ENCODE data around the gene RNF207. TPM values are rescaled to one million over a fixed set of nuclear protein-coding genes. Genes with fewer than 3 reads are reported as not detected.

Gene RNF207
- polyA plus RNA-seq, 3 donors from 2014 or later, result 0.19 to 3.0 TPM; not detected in 1

GRCh38 chr1:6199298-6200187, 6.4 kb upstream of the RNF207 start, which contains the start of gene RPL22:
RPL22 (minus strand) TSS chr1:6199595; CDS start chr1:6199573, 22 bp downstream.
- H3K36me3 Mint-ChIP-seq, result peaks cover 4 to 12% (median 9%) of the 10 kb centered on the region in 3 donors
- peak within 1 kb of the TSS; percentile 87 to 99 (median 97) for H3K4me3 Mint-ChIP-seq
- peaks cover 4 to 8% (median 5%) of the 10 kb centered on the region in 3 donors for H3K27me3 Mint-ChIP-seq (ENCODE audit: low read depth in 3 of 3)
- H3K27ac Mint-ChIP-seq, result peak within 1 kb of the TSS; percentile 89 to 97 (median 95)
- DNase-seq, result peak; percentile 93 to 94 (median 94)
- H3K9me3 Mint-ChIP-seq, result no peaks in the 10 kb centered on the region
- peaks cover 45 to 51% of the 10 kb centered on the region in 2 donors for H3K4me1 Mint-ChIP-seq

- no peaks in the 10 kb centered on the region for H3K9me3 Mint-ChIP-seq
- peaks cover 6 to 11% (median 8%) of the 10 kb centered on the region in 3 donors for H3K27me3 Mint-ChIP-seq (ENCODE audit: low read depth in 3 of 3)
- H3K4me1 Mint-ChIP-seq, result peaks cover 47 to 51% of the 10 kb centered on the region in 2 donors
- no peak for DNase-seq
- H3K27ac Mint-ChIP-seq, result peak overlapping the region; percentile 89 to 97 (median 95)
- H3K4me3 Mint-ChIP-seq, result peak overlapping the region; percentile 87 to 99 (median 97)
- H3K36me3 Mint-ChIP-seq, result peaks cover 4 to 12% (median 9%) of the 10 kb centered on the region in 3 donors
Observed at GRCh38 chr1:6200188-6200809, 5.6 kb upstream of the RNF207 start.

- Mint-ChIP-seq H3K4me1 (peaks cover 36 to 41% of the 10 kb centered on the region in 2 donors), H3K9me3 (no peaks in the 10 kb centered on the region), H3K36me3 (peaks cover 0 to 3% (median 0%) of the 10 kb centered on the region in 3 donors), H3K27ac (peak overlapping the region in 1 of 6 donors; percentile 52), H3K4me3 (peak overlapping the region in 2 of 5 donors; percentile 25 to 26), H3K27me3 (ENCODE audit: low read depth in 3 of 3) (peaks cover 6 to 13% (median 9%) of the 10 kb centered on the region in 3 donors)
- no peak for DNase-seq
Observed at GRCh38 chr1:6202256-6202655, 3.7 kb upstream of the RNF207 start.

GRCh38 chr1:6206520-6206855, 569 bp downstream of the RNF207 start:
- H3K4me1 Mint-ChIP-seq, result peaks cover 0 to 8% of the 10 kb centered on the region in 2 donors
- H3K9me3 Mint-ChIP-seq, result peaks cover 0 to 2% (median 0%) of the 10 kb centered on the region in 6 donors

GRCh38 chr1:6207075-6207885, 1.4 kb downstream of the RNF207 start:
- Mint-ChIP-seq H3K9me3 (peaks cover 0 to 2% (median 0%) of the 10 kb centered on the region in 6 donors), H3K4me3 (peak overlapping the region in 3 of 5 donors; percentile 27 to 55 (median 54)), H3K36me3 (no peaks in the 10 kb centered on the region), H3K27me3 (ENCODE audit: low read depth in 3 of 3) (peaks cover 4 to 9% (median 8%) of the 10 kb centered on the region in 3 donors), H3K4me1 (peaks cover 0 to 8% of the 10 kb centered on the region in 2 donors), H3K27ac (no peak overlapping the region)
- no peak for DNase-seq

More at GRCh38 chr1:6206520-6206855, 569 bp downstream of the RNF207 start:
- H3K36me3 Mint-ChIP-seq, result no peaks in the 10 kb centered on the region
- H3K27me3 Mint-ChIP-seq (ENCODE audit: low read depth in 3 of 3), result peaks cover 6 to 9% (median 8%) of the 10 kb centered on the region in 3 donors
- no peak for DNase-seq
- peak overlapping the region in 3 of 5 donors; percentile 20 to 56 (median 21) for H3K4me3 Mint-ChIP-seq
- no peak overlapping the region for H3K27ac Mint-ChIP-seq

- Mint-ChIP-seq H3K27ac (no peak overlapping the region), H3K27me3 (ENCODE audit: low read depth in 3 of 3) (peaks cover 4 to 13% (median 8%) of the 10 kb centered on the region in 3 donors), H3K4me3 (peak overlapping the region in 2 of 5 donors; percentile 27 to 54), H3K36me3 (no peaks in the 10 kb centered on the region), H3K9me3 (peaks cover 0 to 2% (median 0%) of the 10 kb centered on the region in 6 donors), H3K4me1 (peaks cover 0 to 8% of the 10 kb centered on the region in 2 donors)
- DNase-seq, result no peak
Observed at GRCh38 chr1:6207921-6208320, 2.0 kb downstream of the RNF207 start.

GRCh38 chr1:6208723-6209660, 3.1 kb downstream of the RNF207 start:
- peak in 2 of 3 donors; percentile 10 to 14 for DNase-seq
- Mint-ChIP-seq H3K36me3 (no peaks in the 10 kb centered on the region), H3K4me3 (peak overlapping the region in 3 of 5 donors; percentile 38 to 47 (median 39)), H3K27me3 (ENCODE audit: low read depth in 3 of 3) (peaks cover 4 to 13% (median 8%) of the 10 kb centered on the region in 3 donors), H3K9me3 (peaks cover 0 to 2% (median 0%) of the 10 kb centered on the region in 6 donors), H3K27ac (no peak overlapping the region), H3K4me1 (peaks cover 0 to 8% of the 10 kb centered on the region in 2 donors)

- Mint-ChIP-seq H3K4me1 (peaks cover 0 to 7% of the 10 kb centered on the region in 2 donors), H3K27ac (no peak overlapping the region), H3K9me3 (peaks cover 0 to 2% (median 0%) of the 10 kb centered on the region in 6 donors), H3K36me3 (no peaks in the 10 kb centered on the region), H3K4me3 (peak overlapping the region in 2 of 5 donors; percentile 29 to 38), H3K27me3 (ENCODE audit: low read depth in 3 of 3) (peaks cover 5 to 8% (median 7%) of the 10 kb centered on the region in 3 donors)
- no peak for DNase-seq
Observed at GRCh38 chr1:6209661-6210580, 4.0 kb downstream of the RNF207 start.

GRCh38 chr1:6210591-6211355, 4.9 kb downstream of the RNF207 start:
- H3K4me3 Mint-ChIP-seq, result no peak overlapping the region
- H3K27me3 Mint-ChIP-seq (ENCODE audit: low read depth in 3 of 3), result peaks cover 5 to 7% (median 5%) of the 10 kb centered on the region in 3 donors

GRCh38 chr1:6211731-6212130, 5.8 kb downstream of the RNF207 start:
- H3K27me3 Mint-ChIP-seq (ENCODE audit: low read depth in 3 of 3), result peaks cover 2 to 6% (median 5%) of the 10 kb centered on the region in 3 donors
- H3K36me3 Mint-ChIP-seq, result no peaks in the 10 kb centered on the region
- H3K4me1 Mint-ChIP-seq, result peaks cover 0 to 6% of the 10 kb centered on the region in 2 donors
- no peak overlapping the region for H3K27ac Mint-ChIP-seq
- no peak for DNase-seq
- peaks cover 0 to 2% (median 0%) of the 10 kb centered on the region in 6 donors for H3K9me3 Mint-ChIP-seq
- H3K4me3 Mint-ChIP-seq, result no peak overlapping the region

More at GRCh38 chr1:6210591-6211355, 4.9 kb downstream of the RNF207 start:
- no peak for DNase-seq
- peaks cover 0 to 7% of the 10 kb centered on the region in 2 donors for H3K4me1 Mint-ChIP-seq
- H3K36me3 Mint-ChIP-seq, result no peaks in the 10 kb centered on the region
- H3K27ac Mint-ChIP-seq, result no peak overlapping the region
- H3K9me3 Mint-ChIP-seq, result peaks cover 0 to 2% (median 0%) of the 10 kb centered on the region in 6 donors
